HG03066 (cell line): ENCODE results near the gene TET1.
"Not testable (repeated sequence)": the region's sequence is repeated elsewhere in the genome, so short reads cannot be mapped to it uniquely, and the experiment has no call there.

ENCODE experiments used
- ATAC-seq: cut with Tn5 transposase; IDR thresholded peaks from one replicate; pipeline ENCODE4 v1.9.1; 2021; ENCODE audit warnings: low read depth; ENCODE audit not compliant: unreplicated experiment

The TET1 gene

GRCh38 chr10:68562661-68563570 lies 2.8 kb downstream of the TET1 start:
- ATAC-seq = no peak

- no peak for ATAC-seq
Measured at GRCh38 chr10:68564712-68565111, 4.6 kb downstream of the TET1 start.

- no peak for ATAC-seq
Measured at GRCh38 chr10:68565658-68566057, 5.5 kb downstream of the TET1 start.

- no peak for ATAC-seq
Measured at GRCh38 chr10:68566351-68566750, 6.2 kb downstream of the TET1 start.

GRCh38 chr10:68566955-68567354 lies 6.8 kb downstream of the TET1 start:
- ATAC-seq = no peak

- no peak for ATAC-seq
Measured at GRCh38 chr10:68572151-68572550, 12.0 kb downstream of the TET1 start.

GRCh38 chr10:68574051-68574450 lies 13.9 kb downstream of the TET1 start:
- ATAC-seq = no peak

- ATAC-seq = no peak
Measured at GRCh38 chr10:68576118-68576517, 16.0 kb downstream of the TET1 start.

GRCh38 chr10:68578974-68579373 lies 18.8 kb downstream of the TET1 start:
- ATAC-seq = no peak

- not testable (repeated sequence) for ATAC-seq
Measured at GRCh38 chr10:68584187-68584586, 24.1 kb downstream of the TET1 start.

- ATAC-seq = no peak
Measured at GRCh38 chr10:68586606-68587305, 26.6 kb downstream of the TET1 start.

GRCh38 chr10:68594405-68594804 lies 34.3 kb downstream of the TET1 start:
- no peak for ATAC-seq

- no peak for ATAC-seq
Measured at GRCh38 chr10:68595513-68595912, 35.4 kb downstream of the TET1 start.

- no peak for ATAC-seq
Measured at GRCh38 chr10:68597407-68597806, 37.3 kb downstream of the TET1 start.

GRCh38 chr10:68598978-68599770 lies 39.0 kb downstream of the TET1 start:
- no peak for ATAC-seq

- no peak for ATAC-seq
Measured at GRCh38 chr10:68599771-68600040, 39.6 kb downstream of the TET1 start.

GRCh38 chr10:68600041-68600778 lies 40.1 kb downstream of the TET1 start:
- ATAC-seq = peak; percentile 80

GRCh38 chr10:68601501-68602265 lies 41.5 kb downstream of the TET1 start:
- ATAC-seq = no peak

GRCh38 chr10:68602434-68602833 lies 42.3 kb downstream of the TET1 start:
- ATAC-seq = no peak

GRCh38 chr10:68603766-68604165 lies 43.6 kb downstream of the TET1 start:
- ATAC-seq = no peak
